Brain pericyte (primary cell): ENCODE results near the gene TTC27.
"Not testable (repeated sequence)": the region's sequence is repeated elsewhere in the genome, so short reads cannot be mapped to it uniquely, and the experiment has no call there.

ENCODE experiments used
- DNase-seq: peaks from one replicate; pipeline ENCODE4 v3.0.0-alpha.2; 2012; ENCODE audit warnings: low read depth, low spot score

The TTC27 gene

DNA sequence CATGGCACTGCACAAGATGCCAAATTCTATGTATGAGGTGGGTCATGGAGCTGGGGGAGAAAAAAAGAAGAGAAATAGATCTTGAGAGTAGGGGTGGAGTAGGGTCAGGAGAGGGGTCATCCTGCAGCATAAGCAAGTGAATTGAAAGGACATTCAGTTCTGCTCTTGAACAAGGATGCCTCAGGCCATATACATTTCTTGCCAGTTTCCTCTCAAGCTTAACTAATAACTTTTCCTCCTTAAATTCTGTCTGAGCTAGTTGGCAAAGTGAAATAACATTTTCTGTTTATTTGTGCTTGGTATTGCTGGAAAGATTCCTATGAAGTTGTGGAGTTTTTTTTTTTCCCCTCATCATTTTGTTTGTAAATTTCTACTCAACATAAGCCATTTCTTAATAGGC lies 219.9 kb downstream of the TTC27 start:
- DNase-seq, result no peak

DNA sequence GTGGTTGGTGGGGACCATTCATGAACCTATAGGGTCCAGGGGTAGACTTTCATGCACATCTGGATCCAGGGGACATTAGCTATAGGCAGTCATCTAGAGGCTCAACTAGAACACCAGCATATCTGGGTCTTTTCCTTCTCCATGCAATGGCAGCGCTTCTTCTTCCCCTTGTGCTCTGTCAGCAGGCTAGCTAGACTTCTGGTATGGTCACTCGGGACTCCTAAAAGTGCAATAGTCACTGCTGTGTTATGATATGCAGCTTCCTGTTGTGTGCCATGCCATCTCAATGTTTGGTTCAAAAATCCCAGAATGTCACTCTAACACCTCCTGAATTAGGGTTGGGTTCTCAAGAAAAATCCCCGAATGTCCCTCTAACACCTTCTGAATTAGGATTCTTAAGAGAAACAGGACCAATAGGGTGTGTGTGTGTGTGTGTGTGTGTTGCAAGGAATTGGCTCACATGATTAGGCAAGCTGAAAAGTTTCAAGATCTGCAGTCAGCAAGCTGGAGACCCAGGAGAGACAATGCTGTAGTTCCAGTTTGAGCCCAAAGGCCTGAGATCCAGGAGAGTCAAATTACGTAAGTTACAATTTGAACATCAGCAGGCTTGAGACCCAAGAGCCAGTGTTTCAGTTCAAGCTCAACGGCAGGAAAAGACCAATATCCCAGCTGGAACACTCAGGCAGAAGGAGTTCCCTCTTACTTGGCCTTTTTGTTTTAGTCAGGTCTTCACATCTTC lies 221.8 kb downstream of the TTC27 start:
- DNase-seq, result no peak

DNA sequence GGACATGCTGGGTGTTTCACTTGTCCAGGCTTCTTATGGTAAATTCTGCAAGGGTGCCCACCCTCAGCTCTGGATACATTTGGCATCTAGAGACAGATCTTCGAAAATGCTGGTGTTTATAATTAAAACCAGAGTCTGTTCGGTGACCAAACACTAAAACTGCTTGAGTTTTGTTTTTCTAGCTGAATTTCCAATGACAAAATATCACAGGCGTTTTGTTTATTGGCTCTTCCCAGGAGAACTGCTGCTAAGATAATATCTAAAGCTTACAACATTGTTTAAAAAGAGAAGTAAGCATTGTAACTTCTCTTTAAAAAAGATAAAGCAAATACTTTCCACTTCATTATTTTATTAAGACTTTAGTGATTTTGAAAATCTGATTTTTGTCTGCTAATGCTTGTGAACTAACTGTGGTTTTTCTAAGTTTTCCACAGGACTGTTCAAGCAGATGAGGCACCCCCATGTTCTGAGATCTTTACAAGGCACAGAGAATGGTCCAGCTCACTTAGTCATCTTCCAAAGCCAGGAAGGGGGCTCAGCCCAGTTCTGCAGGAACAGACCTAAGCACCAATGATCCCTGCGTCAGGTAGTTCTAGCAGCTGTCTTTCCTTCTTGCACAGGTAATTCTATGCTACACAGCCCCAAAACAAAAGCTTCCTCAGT lies 224.1 kb downstream of the TTC27 start:
- DNase-seq, result no peak

DNA sequence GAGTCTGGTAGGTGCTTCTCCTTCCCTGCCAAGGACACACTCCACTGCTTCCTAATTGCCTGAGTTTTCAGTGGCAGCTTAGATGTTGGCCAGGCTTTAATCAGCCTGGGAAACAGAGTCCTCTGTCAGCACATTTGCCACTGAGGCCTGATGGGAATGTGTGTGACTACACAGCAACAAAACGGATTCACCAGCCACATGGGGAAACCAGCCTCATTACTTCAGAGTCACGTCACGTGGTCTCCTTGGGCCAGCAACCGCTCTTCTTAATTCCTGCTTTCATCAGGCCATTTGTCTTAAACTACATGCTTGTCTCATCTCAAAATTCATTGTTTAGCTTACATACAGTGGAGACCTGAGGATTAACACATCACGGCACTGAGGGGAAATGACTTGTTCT lies 225.0 kb downstream of the TTC27 start:
- no peak for DNase-seq

DNA sequence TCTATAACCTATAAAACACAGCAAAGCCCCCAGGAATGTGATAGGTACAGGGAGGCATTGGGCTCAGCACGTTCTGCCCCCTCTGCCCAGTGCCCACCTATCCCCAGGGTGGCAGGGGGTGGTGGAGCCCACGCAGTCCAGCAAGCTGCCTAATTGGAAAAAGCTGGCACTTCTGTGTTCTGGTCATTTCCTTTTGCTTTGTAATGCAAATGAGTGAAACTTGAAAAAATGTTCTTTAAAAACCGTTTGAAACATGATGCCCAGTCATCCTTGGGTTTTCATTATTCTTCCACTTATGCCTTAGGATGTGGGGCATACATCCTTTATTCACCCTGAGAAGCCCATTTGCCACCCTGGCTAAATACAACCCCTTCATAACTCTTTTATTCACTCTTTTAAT lies 229.0 kb downstream of the TTC27 start:
- no peak for DNase-seq

DNA sequence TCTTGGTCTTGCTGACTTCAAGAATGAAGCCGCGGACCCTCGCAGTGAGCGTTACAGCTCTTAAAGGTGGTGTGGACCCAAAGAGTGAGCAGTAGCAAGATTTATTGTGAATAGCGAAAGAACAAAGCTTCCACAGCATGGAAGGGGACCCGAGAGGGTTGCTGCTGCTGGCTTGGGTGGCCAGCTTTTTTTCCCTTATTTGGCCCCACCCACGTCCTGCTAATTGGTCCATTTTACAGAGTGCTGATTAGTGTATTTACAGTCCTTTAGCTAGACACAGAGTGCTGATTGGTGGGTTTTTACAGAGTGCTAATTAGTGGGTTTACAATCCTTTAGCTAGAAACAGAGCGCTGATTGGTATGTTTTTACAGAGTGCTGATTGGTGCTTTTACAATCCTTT lies 230.9 kb downstream of the TTC27 start:
- no peak for DNase-seq

DNA sequence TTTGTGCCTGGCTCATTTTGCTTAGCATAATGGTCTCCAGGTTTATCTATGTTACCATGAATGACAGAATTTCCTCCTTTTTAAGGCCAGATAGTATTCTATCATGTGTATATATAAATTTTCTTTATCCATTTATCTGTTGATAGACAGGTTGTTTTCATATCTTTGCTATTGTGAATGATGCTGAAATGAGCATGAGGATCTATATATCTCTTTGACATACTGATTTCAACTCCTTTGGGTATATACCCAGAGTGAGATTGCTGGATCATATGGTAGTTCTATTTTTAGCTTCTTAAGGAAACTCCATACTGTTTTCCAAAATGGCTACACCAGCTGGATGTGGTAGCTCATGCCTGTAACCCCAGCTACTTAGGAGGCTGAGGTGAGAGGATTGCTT lies 232.5 kb downstream of the TTC27 start:
- no peak for DNase-seq

DNA sequence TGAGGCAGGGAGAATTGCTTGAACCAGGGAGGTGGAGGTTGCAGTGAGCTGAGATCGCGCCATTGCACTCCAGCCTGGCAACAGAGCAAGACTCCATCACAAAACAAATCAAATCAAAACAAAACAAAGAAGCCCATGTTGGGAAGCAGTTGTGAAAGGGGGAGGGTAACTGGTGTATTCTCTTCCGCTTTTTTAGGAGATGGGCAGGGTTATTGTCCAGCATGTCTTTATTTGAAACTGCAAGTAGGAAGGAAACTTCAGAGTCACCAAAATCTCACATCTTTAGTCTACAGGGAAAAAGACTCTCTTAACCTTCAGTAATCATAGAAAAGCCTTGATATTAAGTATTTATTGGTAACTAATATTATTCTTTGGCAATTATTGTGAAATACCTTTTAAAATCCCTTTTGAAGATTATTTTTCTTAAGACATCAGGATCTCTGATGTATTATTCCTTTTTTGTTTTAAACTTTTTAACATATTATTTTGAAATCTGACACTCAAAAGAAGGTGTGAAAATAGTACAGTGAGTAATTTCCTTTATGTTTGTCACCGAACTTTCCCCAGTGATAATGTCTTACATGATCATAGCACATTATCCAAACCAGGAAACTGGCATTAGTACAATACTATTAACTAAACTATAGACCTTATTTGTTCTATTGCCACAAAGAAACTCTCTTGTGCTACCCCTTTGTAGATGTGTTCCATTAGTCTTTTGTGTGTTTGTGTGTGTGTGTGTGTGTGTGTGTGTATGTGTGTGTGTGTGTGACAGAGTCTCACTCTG lies 234.6 kb downstream of the TTC27 start:
- no peak for DNase-seq

DNA sequence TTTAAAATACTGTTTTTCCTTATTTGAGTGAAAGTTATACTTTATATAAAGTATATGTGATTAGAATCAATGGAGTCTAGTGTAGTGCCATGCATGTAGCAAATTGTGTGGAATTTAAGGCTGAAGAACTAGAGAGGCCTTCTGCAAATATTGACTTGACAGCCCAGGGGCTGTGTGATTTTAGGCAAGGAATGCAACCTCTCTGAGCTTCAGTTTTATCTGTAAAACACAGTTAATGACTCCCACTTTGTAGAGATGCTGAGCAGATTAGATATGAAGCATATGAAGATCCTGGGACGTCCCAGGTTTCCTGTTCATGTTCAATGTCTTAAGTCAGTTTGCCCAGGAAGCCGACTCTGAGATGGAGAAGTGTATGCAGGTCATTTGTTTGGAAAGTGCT lies 235.5 kb downstream of the TTC27 start:
- DNase-seq, result no peak

DNA sequence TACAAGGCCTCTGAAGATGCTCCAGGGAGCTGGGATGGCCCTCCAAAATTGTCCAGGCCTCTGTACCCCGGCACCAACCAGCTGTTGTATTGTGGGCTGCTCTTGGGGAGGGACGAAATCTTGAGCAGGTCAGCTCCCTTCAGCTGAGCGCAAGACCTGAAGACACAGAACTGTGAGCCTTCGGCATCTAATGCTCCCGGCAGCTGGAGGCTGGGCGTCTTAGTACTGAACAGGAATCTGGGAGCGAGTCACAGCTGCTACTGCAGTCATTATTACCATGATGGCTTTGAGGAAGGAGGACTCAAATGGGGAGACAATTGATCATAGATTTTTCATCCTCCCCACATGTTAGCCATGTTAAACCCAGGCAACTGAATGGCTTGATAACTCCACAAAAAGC lies 236.0 kb downstream of the TTC27 start:
- DNase-seq, result no peak

DNA sequence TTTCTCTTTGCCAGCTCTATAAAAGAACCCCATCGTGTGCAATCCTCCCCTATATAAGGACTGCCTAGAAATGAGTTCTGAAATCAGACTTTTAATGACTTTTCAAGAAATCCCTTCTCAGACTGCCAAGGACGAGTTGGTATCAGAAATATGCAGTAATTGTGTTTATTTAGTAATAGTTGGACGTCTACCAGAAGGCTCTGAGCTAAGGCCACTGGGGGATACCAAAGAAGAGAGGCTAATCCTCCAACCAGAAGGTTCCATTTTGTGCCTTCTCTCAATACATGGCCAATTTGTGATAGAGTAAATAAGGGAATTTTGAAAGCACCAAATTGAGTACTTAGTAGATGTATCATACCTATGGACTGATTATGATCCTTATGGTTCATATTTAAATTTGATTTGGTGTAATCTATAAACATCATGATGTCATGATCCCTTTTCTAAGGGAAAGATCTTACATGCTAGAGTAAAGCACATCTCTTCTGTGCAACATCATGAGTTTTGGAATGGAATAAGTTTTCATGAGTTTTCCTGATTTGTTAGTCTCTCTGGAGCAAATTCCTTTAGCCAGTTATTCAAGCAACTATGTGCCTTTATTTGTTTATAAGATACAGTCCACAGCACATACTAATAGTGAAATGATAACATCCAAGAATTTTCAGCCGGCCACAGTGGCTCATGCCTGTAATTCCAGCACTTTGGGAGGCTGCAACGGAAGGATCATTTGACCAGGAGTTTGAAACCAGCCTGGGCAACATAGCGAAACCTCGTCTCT lies 236.7 kb downstream of the TTC27 start:
- DNase-seq, result peak; percentile 21

DNA sequence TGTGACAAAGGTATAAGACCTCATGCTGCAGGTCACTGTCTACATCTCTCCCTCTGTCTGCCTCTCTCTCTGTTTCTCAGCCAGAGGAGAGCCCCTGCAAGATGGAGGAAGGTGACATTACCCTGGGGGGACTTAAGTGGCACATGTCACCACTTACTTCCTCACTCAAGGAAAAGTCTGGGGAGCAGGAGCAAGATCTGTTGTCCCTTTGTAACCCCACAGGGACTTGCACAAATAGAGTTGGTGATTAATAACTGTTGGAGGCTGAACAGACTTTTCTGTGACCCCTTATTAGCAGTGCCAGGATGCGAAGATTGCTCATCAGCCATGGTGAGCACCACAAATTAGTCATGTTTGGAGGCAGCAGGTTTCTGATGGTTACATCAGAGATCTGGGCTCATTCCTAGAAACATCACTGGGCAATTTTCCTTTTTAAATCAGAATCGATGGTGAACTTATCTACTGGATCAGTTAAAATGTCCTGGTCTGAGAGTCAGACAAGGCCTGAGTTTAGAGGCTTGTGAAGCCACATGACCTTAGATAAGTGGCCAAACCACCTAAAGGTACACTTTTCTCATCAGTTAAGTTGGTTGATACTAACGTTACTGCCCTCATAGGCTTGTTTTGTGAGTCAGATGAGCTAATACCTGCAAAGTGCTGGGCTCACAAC lies 237.7 kb downstream of the TTC27 start:
- no peak for DNase-seq

DNA sequence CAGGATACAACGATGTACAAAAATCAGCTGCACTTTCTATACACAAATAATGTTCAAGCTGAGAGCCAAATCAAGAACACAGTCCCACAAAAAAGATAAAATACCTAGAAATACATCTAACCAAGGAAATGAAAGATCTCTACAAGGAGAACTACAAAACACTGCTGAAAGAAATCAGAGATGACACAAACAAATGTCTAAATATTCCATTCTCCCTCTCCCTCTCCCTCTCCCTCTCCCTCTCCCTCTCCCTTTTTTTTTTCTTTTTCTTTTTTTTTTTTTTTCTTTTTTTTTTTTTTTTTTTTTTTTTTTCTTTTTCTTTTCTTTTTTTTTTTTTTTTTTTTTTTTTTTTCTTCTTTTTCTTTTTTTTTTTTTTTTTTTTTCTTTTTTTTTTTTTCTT lies 238.6 kb downstream of the TTC27 start:
- not testable (repeated sequence) for DNase-seq
